Measurements from ENCODE around the gene HAUS5. TPM values are rescaled to one million over a fixed set of nuclear protein-coding genes. Genes with fewer than 3 reads are reported as not detected.

Gene HAUS5
- total RNA-seq, 2 donors from 2014 or later, result 9.6 to 14.5 TPM

DNA sequence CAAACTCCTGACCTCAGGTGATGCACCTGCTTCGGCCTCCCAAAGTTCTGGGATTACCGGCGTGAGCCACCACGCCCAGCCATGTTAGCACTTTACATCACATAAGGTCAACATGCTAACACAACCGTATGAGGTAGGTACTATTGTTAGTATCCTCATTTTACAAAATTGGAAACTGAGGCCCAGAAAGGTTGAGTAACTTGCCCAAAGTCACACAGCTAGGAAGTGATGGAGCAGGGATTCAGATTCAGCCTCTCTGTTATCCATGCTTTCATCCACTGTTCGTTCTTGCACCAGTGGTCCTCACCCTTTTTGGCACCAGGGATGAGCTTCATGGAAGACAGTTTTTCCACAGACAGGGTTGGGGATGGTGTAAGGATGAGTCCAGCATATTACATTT is 44.2 kb downstream of the HAUS5 start:
- TF ChIP-seq POLR2A (IDR thresholded peaks at IDR 0.05), result no peak
- TF ChIP-seq, protein P1, sequence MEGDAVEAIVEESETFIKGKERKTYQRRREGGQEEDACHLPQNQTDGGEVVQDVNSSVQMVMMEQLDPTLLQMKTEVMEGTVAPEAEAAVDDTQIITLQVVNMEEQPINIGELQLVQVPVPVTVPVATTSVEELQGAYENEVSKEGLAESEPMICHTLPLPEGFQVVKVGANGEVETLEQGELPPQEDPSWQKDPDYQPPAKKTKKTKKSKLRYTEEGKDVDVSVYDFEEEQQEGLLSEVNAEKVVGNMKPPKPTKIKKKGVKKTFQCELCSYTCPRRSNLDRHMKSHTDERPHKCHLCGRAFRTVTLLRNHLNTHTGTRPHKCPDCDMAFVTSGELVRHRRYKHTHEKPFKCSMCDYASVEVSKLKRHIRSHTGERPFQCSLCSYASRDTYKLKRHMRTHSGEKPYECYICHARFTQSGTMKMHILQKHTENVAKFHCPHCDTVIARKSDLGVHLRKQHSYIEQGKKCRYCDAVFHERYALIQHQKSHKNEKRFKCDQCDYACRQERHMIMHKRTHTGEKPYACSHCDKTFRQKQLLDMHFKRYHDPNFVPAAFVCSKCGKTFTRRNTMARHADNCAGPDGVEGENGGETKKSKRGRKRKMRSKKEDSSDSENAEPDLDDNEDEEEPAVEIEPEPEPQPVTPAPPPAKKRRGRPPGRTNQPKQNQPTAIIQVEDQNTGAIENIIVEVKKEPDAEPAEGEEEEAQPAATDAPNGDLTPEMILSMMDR (IDR thresholded peaks at IDR 0.05), result no peak
- ATAC-seq (no peak), DNase-seq (no peak)
- H3K9me3 ChIP-seq, result no peaks in the 10 kb centered on the region
- peaks cover 4 to 38% of the 10 kb centered on the region in 2 donors for H3K36me3 ChIP-seq (replicated peaks in 1 of 2; ENCODE audit: insufficient read depth in 1 of 2, low read depth in 2 of 2)
- H3K27me3 ChIP-seq, result no peaks in the 10 kb centered on the region
- intact Hi-C loops (cut with DNase I), result no loop called here
- H3K4me1 ChIP-seq, result no peaks in the 10 kb centered on the region
- H3K4me3 ChIP-seq, result no peak overlapping the region
- 84 to 89% methylated on average over 6 of the region's 6 CpGs for WGBS, 2 donors
- no peak overlapping the region for H3K27ac ChIP-seq

DNA sequence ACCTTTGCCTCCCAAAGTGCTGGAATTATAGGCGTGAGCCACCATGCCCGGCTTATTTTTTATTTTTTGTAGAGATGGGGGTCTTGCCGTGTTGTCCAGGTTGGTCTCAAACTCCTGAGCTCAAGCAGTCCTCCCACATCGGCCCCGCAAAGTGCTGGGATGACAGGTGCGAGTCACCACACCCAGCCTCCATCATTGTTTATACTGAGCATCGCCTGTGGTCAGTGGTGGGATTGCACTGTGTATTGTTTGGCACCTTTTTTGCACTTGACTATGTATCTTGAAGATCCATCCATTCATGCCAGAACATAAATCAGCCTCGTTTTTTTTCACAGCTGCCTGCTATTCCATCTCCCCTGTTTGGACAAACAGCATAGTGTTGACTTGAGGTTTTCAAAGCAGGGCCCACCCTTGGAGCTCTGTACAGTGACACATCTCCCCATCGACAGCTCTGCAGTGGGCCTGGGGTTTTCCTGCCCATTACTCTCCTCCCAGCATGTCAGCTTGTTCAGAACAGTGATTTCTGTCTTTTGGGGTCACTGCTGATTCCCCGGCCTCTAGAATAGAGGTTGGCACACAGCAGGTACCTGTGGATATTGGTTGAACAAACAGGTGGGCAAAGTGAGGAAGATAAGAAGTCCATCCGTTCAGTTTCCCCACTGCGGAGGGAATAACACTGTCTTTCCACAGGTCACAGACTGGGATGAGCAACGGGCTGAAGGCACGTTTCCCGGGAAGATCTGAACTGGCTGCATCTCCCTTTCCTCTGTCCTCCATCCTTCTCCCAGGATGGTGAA is 45.6 kb downstream of the HAUS5 start:
- intact Hi-C loops (cut with DNase I), result no loop called here
- H3K9me3 ChIP-seq, result no peaks in the 10 kb centered on the region
- H3K4me3 ChIP-seq, result no peak overlapping the region
- no peak for DNase-seq
- H3K27me3 ChIP-seq, result no peaks in the 10 kb centered on the region
- no peak overlapping the region for H3K27ac ChIP-seq
- no peaks in the 10 kb centered on the region for H3K4me1 ChIP-seq
- TF ChIP-seq, protein P1 (IDR thresholded peaks at IDR 0.05), result no peak
- TF ChIP-seq POLR2A (IDR thresholded peaks at IDR 0.05), result no peak
- 83 to 88% methylated on average over 14 to 15 of the region's 15 CpGs for WGBS, 2 donors
- H3K36me3 ChIP-seq (replicated peaks in 1 of 2; ENCODE audit: insufficient read depth in 1 of 2, low read depth in 2 of 2), result peaks cover 4 to 38% of the 10 kb centered on the region in 2 donors
- no peak for ATAC-seq

DNA sequence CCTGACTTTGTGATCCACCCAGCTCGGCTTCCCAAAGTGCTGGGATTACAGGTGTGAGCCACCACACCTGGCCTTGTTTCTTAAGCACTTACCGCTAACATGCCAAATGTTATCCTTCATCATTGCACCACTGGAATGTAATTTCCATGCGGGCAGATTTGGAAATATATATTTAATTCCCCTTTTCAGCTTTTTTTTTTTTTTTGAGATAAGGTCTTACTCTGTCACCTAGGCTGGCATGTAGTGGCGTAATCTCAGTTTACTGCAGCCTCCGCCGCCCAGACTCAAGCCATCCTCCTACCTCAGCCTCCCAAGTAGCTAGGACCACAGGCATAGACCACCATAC is 49.4 kb downstream of the HAUS5 start:
- no peaks in the 10 kb centered on the region for H3K27me3 ChIP-seq
- DNase-seq (no peak), ATAC-seq (no peak)
- H3K4me3 ChIP-seq, result no peak overlapping the region
- no peak for TF ChIP-seq POLR2A (IDR thresholded peaks at IDR 0.05)
- TF ChIP-seq, protein P1 (IDR thresholded peaks at IDR 0.05), result no peak
- intact Hi-C loops (cut with DNase I), result no loop called here
- H3K4me1 ChIP-seq, result no peaks in the 10 kb centered on the region
- H3K9me3 ChIP-seq, result no peaks in the 10 kb centered on the region
- H3K27ac ChIP-seq, result no peak overlapping the region
- WGBS, 2 donors, result 93 to 97% methylated on average over 6 of the region's 6 CpGs
- peaks cover 0 to 20% of the 10 kb centered on the region in 2 donors for H3K36me3 ChIP-seq (replicated peaks in 1 of 2; ENCODE audit: insufficient read depth in 1 of 2, low read depth in 2 of 2)

DNA sequence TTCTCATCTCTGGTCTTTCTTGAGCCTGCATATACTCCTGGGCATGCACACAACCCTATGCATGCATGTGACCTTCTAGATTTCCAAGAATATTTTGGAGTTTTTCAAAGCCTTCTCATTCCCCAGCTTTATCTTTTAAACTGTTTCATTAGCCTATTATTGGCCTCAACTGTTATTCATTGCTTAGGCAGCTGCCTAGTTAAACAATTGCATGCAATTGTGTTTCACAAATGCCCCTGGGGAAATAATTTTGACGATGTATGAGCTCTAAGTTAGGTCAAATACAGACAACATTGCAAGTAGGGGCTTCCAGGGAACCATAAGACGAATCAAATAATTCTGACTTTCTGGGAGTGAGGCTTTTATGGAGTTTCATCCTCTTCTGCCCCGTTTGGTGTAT is 51.4 kb downstream of the HAUS5 start:
- 80 to 82% methylated on average over 3 of the region's 3 CpGs for WGBS, 2 donors
- ATAC-seq, result no peak
- no peaks in the 10 kb centered on the region for H3K9me3 ChIP-seq
- TF ChIP-seq, protein P1 (IDR thresholded peaks at IDR 0.05), result no peak
- no peak for TF ChIP-seq POLR2A (IDR thresholded peaks at IDR 0.05)
- no peak overlapping the region for H3K4me3 ChIP-seq
- intact Hi-C loops (cut with DNase I), result no loop called here
- no peaks in the 10 kb centered on the region for H3K27me3 ChIP-seq
- peaks cover 0 to 8% of the 10 kb centered on the region in 2 donors for H3K36me3 ChIP-seq (replicated peaks in 1 of 2; ENCODE audit: insufficient read depth in 1 of 2, low read depth in 2 of 2)
- no peak overlapping the region for H3K27ac ChIP-seq
- no peaks in the 10 kb centered on the region for H3K4me1 ChIP-seq
- DNase-seq, result no peak

DNA sequence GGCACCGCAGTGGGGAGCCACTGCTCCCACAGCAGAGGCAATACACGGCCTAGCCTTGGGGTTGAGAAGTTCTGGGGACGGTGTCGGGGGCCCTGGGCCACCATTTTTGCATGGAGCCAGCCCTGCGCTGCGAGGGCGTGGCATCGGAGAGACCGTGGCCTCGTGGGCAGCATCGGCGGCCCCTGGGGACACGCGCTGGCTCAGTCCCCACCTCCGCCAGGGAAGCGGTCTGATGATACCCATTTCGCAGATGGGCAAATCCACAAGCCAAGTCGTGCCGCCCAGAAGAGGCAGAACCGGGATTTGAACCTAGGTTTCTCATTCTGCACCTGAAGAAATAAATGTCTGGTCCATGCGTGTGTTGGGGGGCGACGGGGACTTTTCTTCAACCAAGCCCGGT is 52.6 kb downstream of the HAUS5 start:
- ATAC-seq (no peak), DNase-seq (no peak)
- 89 to 94% methylated on average over 20 to 22 of the region's 24 CpGs for WGBS, 2 donors
- Histone ChIP-seq H3K4me1 (no peaks in the 10 kb centered on the region), H3K4me3 (no peak overlapping the region), H3K36me3 (replicated peaks in 1 of 2; ENCODE audit: insufficient read depth in 1 of 2, low read depth in 2 of 2) (peaks cover 0 to 3% of the 10 kb centered on the region in 2 donors), H3K27ac (no peak overlapping the region), H3K9me3 (no peaks in the 10 kb centered on the region), H3K27me3 (no peaks in the 10 kb centered on the region)
- intact Hi-C loops (cut with DNase I), result no loop called here
- TF ChIP-seq, protein P1 (IDR thresholded peaks at IDR 0.05), result no peak
- no peak for TF ChIP-seq POLR2A (IDR thresholded peaks at IDR 0.05)

Data from body of pancreas (tissue), 4 donors.